SKM-1 treated with dmso at 0.1 percent for 144 hours (cell line): ENCODE data around the gene MX2.
"Not testable (repeated sequence)": the region's sequence is repeated elsewhere in the genome, so short reads cannot be mapped to it uniquely, and the experiment has no call there.

Experiments used
- DNase-seq: peaks from one replicate; lab custom pipeline; 2025; ENCODE audit not compliant: unreplicated experiment; lab: John Stamatoyannopoulos, UW

MX2 gene

GRCh38 chr21:41338455-41338854 is 23.4 kb upstream of the MX2 start:
- no peak for DNase-seq

GRCh38 chr21:41342035-41342434 is 19.8 kb upstream of the MX2 start:
- no peak for DNase-seq

- no peak for DNase-seq
Observed at GRCh38 chr21:41344146-41344545, 17.7 kb upstream of the MX2 start.

GRCh38 chr21:41345356-41345755 is 16.5 kb upstream of the MX2 start:
- DNase-seq: no peak

GRCh38 chr21:41345934-41346685 is 15.7 kb upstream of the MX2 start:
- DNase-seq: no peak

GRCh38 chr21:41346758-41347157 is 15.1 kb upstream of the MX2 start:
- no peak for DNase-seq

GRCh38 chr21:41348434-41348833 is 13.4 kb upstream of the MX2 start:
- no peak for DNase-seq

- no peak for DNase-seq
Observed at GRCh38 chr21:41349126-41349525, 12.7 kb upstream of the MX2 start.

GRCh38 chr21:41349619-41350390 is 12.0 kb upstream of the MX2 start:
- DNase-seq: no peak

- no peak for DNase-seq
Observed at GRCh38 chr21:41350436-41351155, 11.2 kb upstream of the MX2 start.

- no peak for DNase-seq
Observed at GRCh38 chr21:41357546-41357945, 4.3 kb upstream of the MX2 start.

GRCh38 chr21:41358193-41359166 is 3.3 kb upstream of the MX2 start:
- DNase-seq: no peak

GRCh38 chr21:41359286-41359685 is 2.5 kb upstream of the MX2 start:
- DNase-seq: no peak

- DNase-seq: not testable (repeated sequence)
Observed at GRCh38 chr21:41359754-41360071, 2.1 kb upstream of the MX2 start.

GRCh38 chr21:41360072-41360821 is 1.6 kb upstream of the MX2 start:
- no peak for DNase-seq

GRCh38 chr21:41361053-41361785 is 608 bp upstream of the MX2 start:
- DNase-seq: no peak

- DNase-seq: no peak
Observed at GRCh38 chr21:41362605-41363369, 960 bp downstream of the MX2 start.

- no peak for DNase-seq
Observed at GRCh38 chr21:41363370-41364270, 1.8 kb downstream of the MX2 start.
